GM12878 (cell line): ENCODE measurements around the gene MRPL27. TPM values are rescaled to one million over a fixed set of nuclear protein-coding genes. Genes with fewer than 3 reads are reported as not detected.
A peak's percentile ranks its signal among the peaks of the same experiment; 100 is the strongest.
"Not testable (repeated sequence)": the region's sequence is repeated elsewhere in the genome, so short reads cannot be mapped to it uniquely, and the experiment has no call there.

Experiments used
- ATAC-seq: fragments of 200-7000 bp; cut with Tn5 transposase; 3 replicates; pipeline ENCODE4 v1.9.1; 2020; ENCODE audit warnings: mild to moderate bottlenecking, moderate library complexity
- BruUV-seq: library from RNA; stranded (reverse); fragments of 400-500 nt; replicated peaks from 2 replicates; lab custom pipeline; 2021; lab: Mats Ljungman, UMichigan
- CTCF ChIA-PET: fragments of 300-600 bp; sonication (Branson Sonifier 250); formaldehyde crosslinking; extraction: SDS; loops from one replicate; lab custom pipeline; 2021; ENCODE audit warnings: inconsistent platforms; lab: Yijun Ruan, JAX
- POLR2A ChIA-PET: fragments of 350-600 bp; formaldehyde crosslinking; extraction: SDS; loops from one replicate; lab custom pipeline; 2021; ENCODE audit warnings: inconsistent platforms; lab: Charles Lee
- RAD21 ChIA-PET: fragments of 300-600 bp; sonication (Branson Sonifier 250); formaldehyde crosslinking; loops from one replicate; lab custom pipeline; 2023; ENCODE audit warnings: antibody characterized with exemption; ENCODE audit not compliant: unreplicated experiment; lab: Charles Lee
- SMC1A ChIA-PET: fragments of 300-600 bp; sonication (Branson Sonifier 250); formaldehyde crosslinking; loops from one replicate; lab custom pipeline; 2023; ENCODE audit not compliant: unreplicated experiment, uncharacterized antibody; lab: Charles Lee
- DNase-seq: peaks from one replicate; pipeline ENCODE4 v3.0.0-alpha.2; 2011; ENCODE audit warnings: low read depth, low spot score
- FAIRE-seq: peaks from 3 replicates; lab custom pipeline; 2011; peaks lifted over from hg19 to GRCh38; lab: Jason Lieb, UNC
- H2AFZ ChIP-seq: 2 replicates; pipeline ENCODE4 v1.6.0; 2011; ENCODE audit warnings: low read depth, low read length, control low read depth; ENCODE audit not compliant: control insufficient read depth
- H3K27ac ChIP-seq: 2 replicates; pipeline ENCODE4 v1.5.1; 2011; ENCODE audit warnings: control low read depth; ENCODE audit not compliant: control insufficient read depth, insufficient read depth
- H3K27me3 ChIP-seq, 2 experiments: replicated peaks in 1 of 2; 2 replicates each; pipeline versions ENCODE4 v1.6.0 to v1.6.1; 2011; ENCODE audit warnings: low read length in 1 of 2; ENCODE audit not compliant: control insufficient read depth in 2 of 2, insufficient read depth in 2 of 2
- H3K36me3 ChIP-seq, 2 experiments: 2 replicates each; pipeline ENCODE4 v1.5.1; 2011; ENCODE audit warnings: low read length in 1 of 2; ENCODE audit not compliant: control insufficient read depth in 2 of 2, insufficient read depth in 2 of 2
- H3K4me1 ChIP-seq: 2 replicates; pipeline ENCODE4 v1.6.1; 2011; ENCODE audit warnings: mild to moderate bottlenecking, low read length, moderate library complexity, mixed read lengths; ENCODE audit not compliant: control insufficient read depth, insufficient read depth
- H3K4me2 ChIP-seq: 2 replicates; pipeline ENCODE4 v1.6.0; 2011; ENCODE audit warnings: control low read depth; ENCODE audit not compliant: control insufficient read depth, insufficient read depth
- H3K4me3 ChIP-seq: fragments of 200-600 bp; sonication (generic); 2 replicates; pipeline ENCODE4 v1.5.1; 2016
- H3K79me2 ChIP-seq: 2 replicates; pipeline ENCODE4 v1.6.0; 2011; ENCODE audit warnings: low read length; ENCODE audit not compliant: control insufficient read depth, insufficient read depth
- H3K9ac ChIP-seq: 2 replicates; pipeline ENCODE4 v1.8.0; 2011; ENCODE audit warnings: low read length, control low read depth, mixed read lengths; ENCODE audit not compliant: control insufficient read depth, insufficient read depth
- H3K9me3 ChIP-seq: replicated peaks from 3 replicates; pipeline ENCODE4 v1.5.1; 2011; ENCODE audit warnings: mild to moderate bottlenecking, low read length; ENCODE audit not compliant: control insufficient read depth, insufficient read depth
- H4K20me1 ChIP-seq: 2 replicates; pipeline ENCODE4 v1.6.0; 2011; ENCODE audit not compliant: control insufficient read depth, insufficient read depth
- WGBS: methylation state at CpG from one replicate; pipeline ENCODE4 v1.1.6; 2016; ENCODE audit warnings: low lambda C conversion rate; ENCODE audit not compliant: insufficient replicate concordance, insufficient coverage; ENCODE audit errors: missing lambda C conversion rate; 5-methylcytosine and 5-hydroxymethylcytosine counted together
- in situ Hi-C: fragments of 300-500 bp; cut with MboI; formaldehyde crosslinking; loops from 9 replicates; pipeline ENCODE4 v1.14.3; 2018; ENCODE audit warnings: mixed read lengths
- intact Hi-C: fragments of 100-400 bp; cut with micrococcal nuclease; formaldehyde crosslinking; loops from one replicate; pipeline ENCODE4 v1.14.2; 2022; ENCODE audit not compliant: unreplicated experiment
- polyA plus RNA-seq, 11 experiments: library from polyadenylated mRNA; depleted of rRNA in 4 of 11; unstranded in 6 of 11; stranded (reverse) in 5 of 11; fragments of >200 nt; fragmentation: Nextera tagmentation in 4 of 11; fragmentation: Illumina TruSeq in 1 of 11; extraction: Ambion mirVana in 4 of 11; extraction: Trizol in 1 of 11; gene quantifications; 1 replicate in 1 of 11; 2 replicates in 10 of 11; pipeline versions ENCODE4 v1.2.1 to v1.2.3, GENCODE V29; 2011 to 2016; ENCODE audit warnings: inconsistent platforms in 2 of 11, missing spikeins in 2 of 11, low read depth in 1 of 11
- total RNA-seq, 4 experiments: library from RNA; depleted of rRNA in 3 of 4; stranded (reverse); fragments of >200 nt in 3 of 4; fragmentation: Illumina TruSeq in 1 of 4; extraction: Trizol in 1 of 4; gene quantifications; 2 replicates each; pipeline versions ENCODE4 v1.2.1 to v1.2.3, GENCODE V29; 2013 to 2021
- TF ChIP-seq, protein P1 (sequence below), 3 experiments: IDR thresholded peaks in 2 of 3; conservative IDR thresholded peaks in 1 of 3; 2 replicates each; pipeline ENCODE4 v1.5.1; 2011; ENCODE audit warnings: low read depth in 3 of 3, low read length in 3 of 3, mild to moderate bottlenecking in 3 of 3, control low read depth in 2 of 3, moderate library complexity in 2 of 3, inconsistent platforms in 1 of 3, mixed read lengths in 1 of 3; ENCODE audit not compliant: control insufficient read depth in 2 of 3, insufficient read depth in 1 of 3; ENCODE audit errors: extremely low read depth in 1 of 3

The MRPL27 gene
- total and polyA plus RNA-seq, 10 of the 15 experiments (the other 5 are each of a cell fraction or from before 2014, with no cell fraction given): 83.0 to 390 (median 131) TPM

DNA sequence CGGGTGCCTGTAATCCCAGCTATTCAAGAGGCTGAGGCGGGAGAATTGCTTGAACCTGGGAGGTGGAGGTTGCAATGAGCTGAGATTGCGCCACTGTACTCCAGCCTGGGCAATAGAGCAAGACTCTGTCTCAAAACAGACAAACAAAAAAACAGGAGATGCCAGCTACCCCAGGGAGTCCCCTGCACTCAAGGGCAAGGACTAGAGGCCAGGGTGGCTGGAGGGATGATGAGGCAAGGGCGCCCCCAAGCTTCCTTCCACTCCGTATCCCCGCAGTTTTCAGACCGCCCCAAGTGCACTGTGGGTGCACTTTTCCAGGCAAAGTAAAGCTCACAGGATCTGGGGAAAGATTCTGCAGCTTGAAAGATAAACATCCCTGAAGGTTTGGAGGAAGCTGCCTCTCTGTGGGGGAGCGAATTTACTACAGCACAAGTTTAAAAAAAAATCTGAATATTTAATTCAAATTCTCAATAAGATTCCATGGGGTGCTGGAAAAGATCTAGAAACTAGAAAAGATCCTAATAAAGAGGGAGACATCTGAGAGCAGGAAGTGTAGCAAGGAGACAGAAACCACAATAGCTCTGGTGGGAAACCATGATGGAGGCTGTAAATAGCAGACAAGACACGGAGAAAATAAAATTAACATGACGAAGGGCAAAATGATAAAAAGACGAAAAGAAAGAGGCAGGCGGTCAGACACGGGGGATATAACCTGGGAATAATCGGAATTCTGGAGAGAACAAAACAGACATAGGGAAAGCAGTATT is 39.5 kb downstream of the MRPL27 start:
- POLR2A ChIA-PET: interaction anchor here (0.6 kb wide), 2 partner anchors 35 to 153 kb away, joined by 3 to 7 read pairs; no protein-coding TSS in a partner anchor

More for the DNA sequence above, 39.5 kb downstream of the MRPL27 start:
- H3K27me3 ChIP-seq, intact Hi-C loops, H4K20me1 ChIP-seq, H3K4me3 ChIP-seq, DNase-seq, H3K9ac ChIP-seq, BruUV-seq, H3K27ac ChIP-seq, in situ Hi-C loops, H3K4me1 ChIP-seq, H3K4me2 ChIP-seq, H3K9me3 ChIP-seq, H3K36me3 ChIP-seq, H2AFZ ChIP-seq, H3K79me2 ChIP-seq: not testable (repeated sequence)
- ChIA-PET SMC1A (interaction anchor here (0.5 to 2.8 kb wide), 11 partner anchors 8 to 164 kb away, joined by 3 to 15 read pairs (median 3); partner anchors contain the start of gene TMEM92), RAD21 (interaction anchor here (0.9 to 3.8 kb wide), 14 partner anchors 16 to 164 kb away, joined by 3 to 17 read pairs (median 4); partner anchors contain the start of genes COL1A1 and TMEM92), CTCF (interaction anchor here (0.7 to 8.0 kb wide), 21 partner anchors 8 to 239 kb away, joined by 3 to 72 read pairs (median 5); partner anchors contain the start of genes COL1A1, SGCA, TMEM92 and XYLT2)
- ATAC-seq (peak; percentile 51), FAIRE-seq (peak; percentile 74)
- TF ChIP-seq, protein P1, sequence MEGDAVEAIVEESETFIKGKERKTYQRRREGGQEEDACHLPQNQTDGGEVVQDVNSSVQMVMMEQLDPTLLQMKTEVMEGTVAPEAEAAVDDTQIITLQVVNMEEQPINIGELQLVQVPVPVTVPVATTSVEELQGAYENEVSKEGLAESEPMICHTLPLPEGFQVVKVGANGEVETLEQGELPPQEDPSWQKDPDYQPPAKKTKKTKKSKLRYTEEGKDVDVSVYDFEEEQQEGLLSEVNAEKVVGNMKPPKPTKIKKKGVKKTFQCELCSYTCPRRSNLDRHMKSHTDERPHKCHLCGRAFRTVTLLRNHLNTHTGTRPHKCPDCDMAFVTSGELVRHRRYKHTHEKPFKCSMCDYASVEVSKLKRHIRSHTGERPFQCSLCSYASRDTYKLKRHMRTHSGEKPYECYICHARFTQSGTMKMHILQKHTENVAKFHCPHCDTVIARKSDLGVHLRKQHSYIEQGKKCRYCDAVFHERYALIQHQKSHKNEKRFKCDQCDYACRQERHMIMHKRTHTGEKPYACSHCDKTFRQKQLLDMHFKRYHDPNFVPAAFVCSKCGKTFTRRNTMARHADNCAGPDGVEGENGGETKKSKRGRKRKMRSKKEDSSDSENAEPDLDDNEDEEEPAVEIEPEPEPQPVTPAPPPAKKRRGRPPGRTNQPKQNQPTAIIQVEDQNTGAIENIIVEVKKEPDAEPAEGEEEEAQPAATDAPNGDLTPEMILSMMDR (IDR thresholded peaks at IDR 0.05 in 2 of 3, conservative IDR thresholded peaks at IDR 0.05 in 1 of 3; ENCODE audit: control insufficient read depth in 2 of 3, extremely low read depth in 1 of 3, insufficient read depth in 1 of 3, low read depth in 3 of 3, low read length in 3 of 3): peak; percentile 2 to 44 (median 3); a peak in 2 of 6 replicates
- 39% methylated on average over 14 of the region's 14 CpGs for WGBS
